Left hindlimb (tissue), 1 donor: ENCODE measurements around the gene DNMT3L.
"Not testable (repeated sequence)": the region's sequence is repeated elsewhere in the genome, so short reads cannot be mapped to it uniquely, and the experiment has no call there.

Experiments
- DNase-seq: peaks from one replicate; pipeline ENCODE4 v3.0.0-alpha.2; 2018

The DNMT3L gene

GRCh38 chr21:44241281-44241680 is 20.4 kb downstream of the DNMT3L start:
- not testable (repeated sequence) for DNase-seq

DNA sequence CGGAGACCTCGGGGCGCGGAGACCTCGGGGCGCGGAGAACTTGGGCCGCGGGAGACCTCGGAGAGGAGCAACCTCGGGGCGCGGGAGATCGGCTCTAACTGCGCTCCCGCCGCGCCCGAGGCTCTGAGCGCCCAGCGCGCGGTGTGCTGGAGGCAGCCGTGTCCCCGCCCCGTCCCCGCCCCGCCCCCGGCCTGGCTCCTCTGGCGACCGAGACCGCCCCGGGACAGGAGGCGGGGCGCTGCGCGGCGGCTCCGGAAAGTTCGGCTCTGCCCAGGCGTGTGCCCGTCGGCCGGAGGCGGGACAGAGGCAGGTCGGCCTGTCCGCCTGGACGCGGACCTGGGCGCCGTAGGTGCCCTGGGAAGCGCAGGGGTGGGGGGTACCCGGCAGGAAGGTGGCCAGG is 20.9 kb downstream of the DNMT3L start, which contains the start of gene ICOSLG:
Gene ICOSLG (minus strand): TSS at position 102 of the 400 bp plus-strand sequence. CDS start 126 bp downstream, outside the sequence.
- DNase-seq: not testable (repeated sequence)

- DNase-seq: not testable (repeated sequence)
Measured at GRCh38 chr21:44240353-44240752, 21.3 kb downstream of the DNMT3L start.

GRCh38 chr21:44229561-44229960 is 32.1 kb downstream of the DNMT3L start:
- DNase-seq: not testable (repeated sequence)

GRCh38 chr21:44228109-44228508 is 33.6 kb downstream of the DNMT3L start:
- DNase-seq: not testable (repeated sequence)

DNA sequence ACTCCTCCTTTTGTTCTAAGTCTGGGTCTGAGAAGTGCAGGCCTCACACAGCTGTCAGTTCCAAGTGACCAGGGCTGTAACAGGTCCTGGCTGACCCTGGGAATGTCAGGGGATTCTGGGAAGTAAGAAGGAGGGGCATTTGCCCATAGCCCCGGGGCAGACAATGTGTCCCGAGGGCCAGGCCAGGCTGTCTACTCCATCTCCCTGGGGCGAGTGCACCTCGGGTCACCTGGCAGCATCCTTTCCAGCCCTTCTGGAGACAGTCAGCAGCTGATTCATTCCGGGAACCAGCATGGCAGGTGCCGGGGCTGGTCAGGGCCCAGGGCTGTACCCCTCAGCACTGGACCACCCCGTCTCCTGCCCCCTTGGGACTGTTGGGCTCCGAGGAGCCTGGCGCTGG is 34.1 kb downstream of the DNMT3L start:
- not testable (repeated sequence) for DNase-seq

DNA sequence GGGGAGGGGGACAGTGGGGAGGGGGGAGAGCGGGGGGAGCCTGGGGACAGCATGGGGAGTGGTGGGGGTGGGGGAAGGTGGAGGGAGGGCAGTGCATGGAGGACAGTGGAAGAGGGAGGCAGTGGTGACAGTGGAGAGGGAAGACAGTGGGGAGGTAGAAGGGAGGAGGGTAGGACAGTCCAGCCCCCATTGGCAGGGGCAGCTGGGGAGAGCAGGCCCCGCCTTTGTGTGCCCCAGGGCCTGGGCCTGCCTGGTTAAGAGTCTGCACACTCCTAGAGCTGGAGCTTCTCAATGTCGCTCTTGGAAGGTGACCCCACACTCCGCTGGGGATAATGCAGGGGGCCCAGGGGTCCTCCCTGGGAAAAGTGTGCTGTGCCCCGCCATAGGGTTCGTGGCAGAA is 36.1 kb downstream of the DNMT3L start:
- DNase-seq: not testable (repeated sequence)

DNA sequence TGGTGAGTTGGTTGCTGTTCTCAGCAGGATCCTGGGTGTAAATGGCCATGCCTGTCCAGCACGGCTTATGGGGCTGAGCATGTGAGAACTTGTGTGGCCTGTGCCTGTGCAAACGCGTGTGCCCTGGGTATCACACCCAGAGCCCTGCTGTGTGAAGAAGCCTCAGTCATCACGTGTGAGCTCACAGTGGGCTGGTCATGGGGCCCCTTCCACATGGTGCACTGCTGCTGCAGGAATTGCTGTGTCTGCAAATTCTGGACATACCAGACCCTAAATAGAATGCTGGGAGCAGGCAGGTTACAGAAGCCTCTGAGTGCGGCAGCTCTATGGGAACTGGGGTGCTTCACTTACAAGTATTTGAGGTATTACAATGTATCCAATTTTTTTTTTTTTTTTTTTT is 38.4 kb downstream of the DNMT3L start:
- not testable (repeated sequence) for DNase-seq

DNA sequence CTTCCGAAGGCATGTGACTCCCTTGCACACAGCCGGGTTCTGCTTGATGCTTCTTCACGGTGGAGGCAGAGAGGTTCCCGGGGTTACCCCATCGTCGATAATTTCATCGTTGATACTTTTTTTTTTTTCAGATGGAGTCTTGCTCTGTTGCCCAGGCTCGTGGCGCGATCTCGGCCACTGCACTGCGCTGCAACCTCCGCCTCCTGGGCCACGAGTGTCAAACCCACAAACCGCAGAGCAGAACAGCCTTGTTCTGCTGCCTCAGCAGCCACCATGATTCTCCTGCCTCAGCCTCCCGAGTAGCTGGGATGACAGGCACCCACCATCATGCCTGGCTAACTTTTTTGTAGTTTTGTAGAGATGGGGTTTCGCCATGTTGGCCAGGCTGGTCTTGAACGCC is 41.0 kb downstream of the DNMT3L start:
- not testable (repeated sequence) for DNase-seq

DNA sequence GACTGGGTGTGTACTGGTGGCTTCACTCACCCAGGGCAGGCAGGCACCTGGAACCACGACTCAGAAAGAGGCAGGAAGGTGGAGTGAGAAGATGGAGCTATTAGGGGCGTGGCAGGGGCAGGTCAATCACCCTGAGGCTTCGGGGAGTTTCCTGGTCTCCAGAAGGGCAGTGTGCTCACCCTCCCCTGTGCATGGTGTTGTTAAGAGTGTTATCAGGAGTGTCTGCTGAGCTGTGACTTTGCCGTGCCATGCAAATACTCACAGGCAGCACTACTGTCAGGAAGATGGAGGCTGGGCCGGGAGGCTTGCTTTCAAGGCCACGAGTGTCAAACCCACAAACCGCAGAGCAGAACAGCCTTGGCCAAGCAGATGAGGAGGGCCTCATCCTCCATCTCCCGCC is 43.2 kb downstream of the DNMT3L start:
- not testable (repeated sequence) for DNase-seq

DNA sequence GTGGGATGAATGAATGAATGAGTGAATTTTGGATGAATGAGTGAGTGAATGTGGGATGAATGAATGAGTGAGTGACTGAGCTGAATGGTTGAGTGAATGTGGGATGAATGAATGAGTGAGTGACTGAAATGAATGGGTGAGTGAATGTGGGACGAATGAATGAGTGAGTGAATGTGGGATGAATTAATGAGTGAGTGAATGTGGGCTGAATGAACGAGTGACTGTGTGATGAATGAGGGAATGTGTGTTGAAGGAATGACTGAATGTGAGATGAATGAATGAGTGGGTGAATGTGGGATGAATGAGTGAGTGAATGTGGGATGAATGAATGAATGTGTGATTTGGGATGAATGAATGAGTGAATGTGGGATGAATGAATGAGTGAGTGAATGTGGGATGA is 49.7 kb downstream of the DNMT3L start:
- not testable (repeated sequence) for DNase-seq

- DNase-seq: not testable (repeated sequence)
Measured at GRCh38 chr21:44211574-44211973, 50.1 kb downstream of the DNMT3L start.

GRCh38 chr21:44207860-44208646 is 53.6 kb downstream of the DNMT3L start:
- not testable (repeated sequence) for DNase-seq

GRCh38 chr21:44206698-44207676 is 54.7 kb downstream of the DNMT3L start:
- DNase-seq: not testable (repeated sequence)

DNA sequence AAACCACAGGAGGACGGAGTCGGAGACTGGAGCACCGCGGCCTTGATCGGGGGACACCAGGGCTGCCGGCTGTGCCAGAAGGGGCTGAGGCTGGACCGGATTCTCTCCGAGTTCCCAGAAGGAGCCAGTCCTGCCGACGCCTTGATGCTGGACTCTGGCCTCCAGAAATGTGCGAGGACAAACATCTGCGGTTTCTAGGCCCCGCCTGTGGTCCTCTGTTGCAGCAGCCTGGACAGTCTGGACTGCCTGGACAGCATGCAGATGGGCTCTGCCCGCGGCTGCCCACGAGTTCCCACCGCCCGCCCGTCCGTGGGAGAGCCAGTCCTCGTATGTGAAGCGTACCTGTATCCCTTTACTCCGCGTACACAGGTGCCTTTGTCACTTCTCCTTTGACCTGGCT is 55.5 kb downstream of the DNMT3L start:
- DNase-seq: not testable (repeated sequence)

GRCh38 chr21:44202590-44203299 is 59.0 kb downstream of the DNMT3L start:
- DNase-seq: not testable (repeated sequence)

DNA sequence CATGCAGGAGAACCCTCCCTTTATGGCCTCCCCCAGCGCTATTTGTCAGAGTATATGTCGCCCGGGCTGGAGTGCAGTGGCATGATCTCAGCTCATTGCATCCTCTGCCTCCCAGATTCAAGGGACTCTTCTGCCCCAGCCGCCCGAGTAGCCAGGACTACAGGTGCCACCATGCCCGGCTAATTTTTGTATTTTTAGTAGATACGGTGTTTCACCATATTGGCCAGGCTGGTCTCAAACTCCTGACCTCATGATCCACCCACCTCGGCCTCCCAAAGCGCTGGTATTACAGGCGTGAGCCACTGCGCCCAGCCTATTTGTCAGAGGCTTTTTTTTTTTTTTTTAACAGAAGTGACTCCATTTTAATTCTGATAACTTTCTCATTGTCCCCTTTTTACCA is 61.7 kb downstream of the DNMT3L start:
- not testable (repeated sequence) for DNase-seq

DNA sequence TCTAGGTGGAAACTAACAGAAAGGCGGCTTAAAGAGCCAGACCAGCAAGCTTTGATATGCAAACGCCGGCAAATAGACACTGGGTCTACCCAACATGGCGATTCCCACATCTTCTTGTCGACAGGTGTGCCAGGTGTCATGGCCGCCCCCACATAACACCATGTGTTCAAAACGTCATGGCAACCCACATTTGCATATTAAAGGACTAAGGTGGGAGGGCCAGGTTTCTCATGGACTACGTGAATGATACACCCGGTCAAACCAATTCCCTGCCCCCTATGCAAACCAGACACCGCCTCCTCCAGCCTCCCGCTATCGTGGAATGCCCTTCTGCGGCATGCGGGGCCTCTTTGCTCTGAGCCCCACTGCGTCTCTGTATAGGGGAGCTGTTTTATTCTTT is 62.2 kb downstream of the DNMT3L start:
- DNase-seq: no peak

GRCh38 chr21:44197156-44197516 is 64.6 kb downstream of the DNMT3L start:
- not testable (repeated sequence) for DNase-seq
